Muscle of back (tissue), 11 donors: ENCODE results near the gene PAM. TPM values are rescaled to one million over a fixed set of nuclear protein-coding genes. Genes with fewer than 3 reads are reported as not detected.

Source experiments
- DNase-seq, 3 donors: peaks; one replicate each; pipeline versions ENCODE4 v3.0.0 to v3.0.0-alpha.2; 2013
- polyA plus RNA-seq, 10 donors: library from polyadenylated mRNA; unstranded; fragments of 120-200 nt; gene quantifications; one replicate each; pipeline ENCODE4 v1.2.1, GENCODE V29; 2013; ENCODE audit not compliant: insufficient read length in 10 of 10

PAM gene
- polyA plus RNA-seq, 10 donors, result 110 to 139 (median 120) TPM

DNA sequence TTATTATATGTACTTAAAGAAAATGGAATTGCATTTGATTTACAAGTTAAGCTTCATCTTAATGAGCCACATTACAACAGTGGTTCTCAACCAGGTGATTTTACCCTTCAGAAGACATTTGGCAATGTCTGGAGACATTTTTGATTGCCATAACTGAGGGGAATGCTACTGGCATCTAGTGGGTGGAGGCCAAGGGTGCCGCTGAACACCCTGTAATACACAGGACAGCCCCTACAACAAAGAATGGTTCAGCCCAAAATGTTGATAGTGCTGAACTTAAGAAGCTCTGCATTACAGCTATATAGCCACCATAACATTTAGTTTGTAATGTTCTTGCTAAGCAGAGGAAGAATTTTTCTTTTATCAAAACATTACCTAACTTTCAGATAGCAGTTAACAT lies 103.1 kb downstream of the PAM start:
- DNase-seq, result no peak

DNA sequence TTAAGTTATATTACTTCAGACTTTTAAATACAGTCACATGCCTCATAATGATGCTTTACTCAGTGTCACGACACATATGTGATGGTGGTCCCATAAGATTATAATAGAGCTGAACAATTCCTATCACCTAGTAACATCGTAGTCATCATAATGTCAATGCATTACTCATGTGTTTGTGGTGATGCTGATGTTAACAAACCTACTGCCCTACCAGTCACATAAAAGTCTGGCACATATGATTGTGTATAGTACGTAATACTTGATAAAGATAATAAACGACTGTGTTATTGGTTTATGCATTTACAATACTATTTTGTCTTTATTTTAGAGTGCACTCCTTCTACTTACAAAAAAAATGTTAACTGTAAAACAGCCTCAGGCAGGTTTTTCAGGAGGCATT lies 103.7 kb downstream of the PAM start:
- DNase-seq, result no peak

- DNase-seq, result no peak
These were observed 104.9 kb downstream of the PAM start for GRCh38 chr5:102860035-102860434.

DNA sequence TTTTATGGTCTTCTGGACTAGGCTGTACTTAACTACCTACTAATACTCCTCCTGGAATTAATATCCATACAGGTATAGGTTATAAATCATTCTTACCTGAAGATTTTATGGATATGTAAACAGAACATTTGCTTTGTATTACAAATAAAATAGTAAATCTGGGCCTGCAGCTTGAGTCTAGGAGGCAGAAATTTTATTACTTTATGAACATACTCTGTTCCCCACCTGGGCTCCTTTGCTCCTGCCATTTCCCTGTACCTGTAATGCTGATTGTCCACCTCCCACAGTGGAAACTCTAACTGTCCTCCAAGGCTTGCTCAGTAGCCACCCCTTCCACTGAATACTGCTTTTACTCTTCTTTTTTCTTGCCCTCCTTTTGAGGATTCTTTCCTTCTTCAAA lies 108.0 kb downstream of the PAM start:
- no peak for DNase-seq

GRCh38 chr5:102863764-102864560 lies 108.9 kb downstream of the PAM start:
- no peak for DNase-seq

- no peak for DNase-seq
These were observed 110.0 kb downstream of the PAM start for GRCh38 chr5:102865171-102865509.

DNA sequence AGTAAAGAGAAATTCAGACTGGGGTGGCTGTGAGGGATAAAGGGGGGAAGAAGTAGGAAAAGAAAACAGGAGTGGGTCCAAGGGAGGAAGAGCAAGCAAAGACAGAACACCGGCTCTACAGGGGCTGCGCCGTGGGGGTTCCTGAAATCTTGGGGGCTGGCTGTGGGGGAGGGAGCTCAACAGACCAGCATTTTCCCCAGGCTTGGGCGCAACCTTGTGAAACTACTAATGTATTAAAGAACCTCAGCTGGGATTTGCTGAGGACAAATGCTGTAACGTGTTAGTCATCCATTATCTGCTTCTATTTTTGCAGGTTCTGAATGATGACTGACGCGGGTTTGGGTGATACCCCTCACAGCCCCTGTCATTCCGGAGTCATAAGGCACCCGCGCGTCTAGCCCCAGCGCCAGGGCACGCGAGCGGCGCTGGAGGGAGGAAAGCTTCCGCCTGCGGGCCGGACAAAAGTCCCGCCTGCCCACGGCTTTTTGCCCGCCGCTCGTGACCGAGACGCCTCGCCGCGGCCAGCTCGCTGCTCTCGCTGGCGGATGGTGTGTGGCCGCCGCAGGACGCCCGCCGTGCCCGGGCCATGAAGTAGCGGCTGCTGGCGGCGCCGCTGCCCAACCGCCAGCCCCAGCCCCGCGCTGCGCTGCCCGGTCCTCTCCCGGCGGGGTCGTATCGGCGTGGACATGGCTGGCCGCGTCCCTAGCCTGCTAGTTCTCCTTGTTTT lies 110.6 kb downstream of the PAM start:
- DNase-seq, result peak; percentile 81 to 93 (median 89)

GRCh38 chr5:102866237-102866600 lies 111.1 kb downstream of the PAM start:
- peak; percentile 50 to 92 (median 61) for DNase-seq

DNA sequence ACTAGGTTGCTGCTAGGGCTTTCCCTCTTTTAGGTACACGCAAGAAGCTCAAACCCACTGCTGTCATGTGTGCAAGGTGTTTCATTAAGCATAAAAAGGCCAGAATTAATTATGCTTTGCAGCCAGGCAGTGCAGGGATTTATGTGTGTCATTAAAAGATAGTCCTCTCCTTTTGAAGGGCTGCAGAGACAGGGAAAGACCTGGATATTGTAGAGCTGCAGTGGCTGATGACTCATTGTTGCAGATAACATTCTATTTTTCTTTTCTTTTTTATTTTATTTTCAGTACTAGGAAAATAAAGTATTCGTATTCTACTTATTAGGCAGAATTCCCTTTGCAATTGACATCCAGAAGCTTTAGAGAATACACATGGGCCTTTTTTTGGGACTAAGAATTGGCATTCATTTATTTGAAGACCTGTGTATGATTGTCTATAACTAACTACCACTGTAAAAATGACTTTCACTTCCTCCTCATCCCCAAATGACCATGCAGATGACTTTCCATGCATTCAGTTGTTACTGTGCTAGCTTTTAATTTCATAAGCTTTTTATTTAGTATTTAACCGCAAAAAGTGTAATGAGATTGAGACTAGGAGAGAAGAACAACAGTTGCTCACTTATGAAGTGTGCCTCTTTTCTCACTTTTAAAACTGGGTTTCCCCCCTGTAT lies 113.0 kb downstream of the PAM start:
- DNase-seq, result no peak

GRCh38 chr5:102869230-102869629 lies 114.1 kb downstream of the PAM start:
- no peak for DNase-seq

GRCh38 chr5:102873379-102873932 lies 118.4 kb downstream of the PAM start:
- no peak for DNase-seq

- no peak for DNase-seq
These were observed 118.9 kb downstream of the PAM start for GRCh38 chr5:102874054-102874453.

DNA sequence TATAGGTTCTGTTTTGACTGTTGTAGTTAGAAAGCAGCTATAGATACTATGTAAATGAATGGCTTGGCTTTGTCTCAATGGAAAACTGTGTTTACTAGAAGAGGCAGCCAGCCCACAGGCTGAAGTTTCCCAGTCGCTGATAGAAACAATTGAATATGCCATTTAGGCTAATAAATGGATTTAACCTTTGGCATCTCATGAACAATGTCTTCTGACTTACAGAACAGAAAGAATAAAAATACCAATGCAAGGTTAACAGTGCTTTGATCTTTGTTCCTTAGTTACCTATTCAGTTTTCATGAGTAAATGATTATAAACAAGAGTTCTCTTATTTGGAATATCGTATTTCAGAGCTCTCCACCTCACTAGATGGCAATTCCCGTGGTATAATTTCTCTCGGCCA lies 120.6 kb downstream of the PAM start:
- DNase-seq, result peak in 1 of 3 donors; percentile 62

GRCh38 chr5:102876610-102877009 lies 121.5 kb downstream of the PAM start:
- DNase-seq, result no peak

DNA sequence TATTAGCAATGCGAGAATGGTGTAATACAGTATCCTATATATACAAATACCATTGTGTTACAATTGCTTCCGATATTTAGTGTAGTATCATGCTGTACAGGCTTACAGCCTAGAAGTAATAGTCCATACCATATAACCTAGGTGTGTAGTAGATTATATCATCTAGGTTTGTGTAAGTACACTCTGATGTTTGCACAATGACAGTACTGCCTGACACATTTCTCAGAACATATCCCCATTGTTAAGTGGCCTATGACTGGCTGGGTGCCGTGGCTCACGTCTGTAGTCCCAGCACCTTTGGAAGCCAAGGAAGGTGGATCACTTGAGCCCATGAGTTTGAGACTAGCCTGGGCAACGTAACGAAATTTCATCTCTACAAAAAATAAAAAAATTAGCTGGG lies 124.6 kb downstream of the PAM start:
- DNase-seq, result no peak

DNA sequence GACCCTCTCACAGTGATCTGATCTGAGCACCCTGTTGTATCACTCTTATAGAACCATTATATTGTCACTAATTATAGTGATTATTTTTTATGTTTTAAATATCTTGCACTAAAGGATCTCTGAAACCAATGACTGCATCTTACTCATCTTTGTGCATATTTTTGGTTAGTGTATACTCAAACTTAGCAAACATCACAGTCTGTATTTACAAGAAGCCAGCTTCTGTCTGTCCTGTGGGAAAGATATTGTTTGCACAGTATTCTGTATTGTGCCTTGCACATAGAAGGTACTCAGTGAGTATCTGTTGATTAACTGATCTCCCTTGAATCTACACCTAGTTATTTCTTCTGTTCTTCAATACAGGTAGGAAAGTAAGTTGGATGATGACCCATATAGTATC lies 131.5 kb downstream of the PAM start:
- no peak for DNase-seq

DNA sequence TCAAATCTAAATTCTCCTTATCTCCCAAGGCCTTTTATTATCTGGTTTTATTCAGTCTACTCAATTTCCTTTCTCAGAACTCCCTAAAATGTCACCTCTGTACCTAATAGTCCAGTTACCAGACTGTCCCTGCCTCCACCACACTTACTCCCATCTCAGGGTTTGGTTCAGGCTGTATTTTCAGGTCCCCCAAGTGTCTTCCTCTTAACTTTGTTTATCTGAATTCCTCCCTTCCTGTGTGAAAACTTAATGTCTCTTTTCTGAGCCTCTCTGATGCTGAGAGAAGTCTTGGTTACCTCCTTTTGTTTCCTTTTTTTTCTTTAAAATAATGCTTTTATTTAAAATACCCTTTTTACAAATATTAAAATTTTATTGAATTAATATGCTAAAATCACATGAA lies 133.4 kb downstream of the PAM start:
- DNase-seq, result no peak

DNA sequence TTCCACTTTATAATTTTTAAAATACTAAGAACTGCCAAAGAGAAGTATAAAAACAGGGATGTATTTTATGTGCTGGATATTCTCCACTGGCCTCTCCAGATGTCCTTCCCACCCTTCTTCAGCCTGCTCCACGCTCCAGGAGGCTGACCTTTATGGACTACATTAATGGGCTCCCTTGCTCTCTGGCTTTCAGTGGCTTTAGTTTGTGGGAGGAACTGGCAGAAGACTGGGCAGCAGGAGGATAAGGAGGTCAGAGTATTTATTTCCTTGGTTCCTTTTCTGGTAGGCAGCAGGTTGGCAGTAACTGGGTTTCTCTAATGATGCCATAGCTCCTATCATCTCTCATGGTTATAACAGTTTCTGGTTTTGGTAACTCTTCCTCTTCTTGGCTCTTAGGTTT lies 133.9 kb downstream of the PAM start:
- no peak for DNase-seq

DNA sequence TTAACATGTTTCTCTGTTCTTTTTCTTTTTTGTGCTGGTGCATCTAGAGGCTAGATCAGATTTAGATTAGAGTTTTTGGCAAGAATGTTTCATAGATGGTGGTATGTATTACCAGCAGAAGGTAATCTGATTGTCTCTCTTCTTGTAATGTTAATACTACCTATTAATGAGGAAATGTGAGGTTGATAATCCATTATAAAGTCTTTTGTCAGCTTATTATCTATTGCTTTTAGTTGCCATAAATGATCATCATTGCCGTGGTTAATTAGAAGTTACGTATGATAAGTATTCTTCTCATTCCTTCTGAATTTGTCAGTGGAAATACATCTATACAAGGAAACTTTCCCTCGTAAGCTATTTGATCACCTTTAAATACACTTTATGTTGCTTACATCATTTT lies 135.0 kb downstream of the PAM start:
- no peak for DNase-seq

DNA sequence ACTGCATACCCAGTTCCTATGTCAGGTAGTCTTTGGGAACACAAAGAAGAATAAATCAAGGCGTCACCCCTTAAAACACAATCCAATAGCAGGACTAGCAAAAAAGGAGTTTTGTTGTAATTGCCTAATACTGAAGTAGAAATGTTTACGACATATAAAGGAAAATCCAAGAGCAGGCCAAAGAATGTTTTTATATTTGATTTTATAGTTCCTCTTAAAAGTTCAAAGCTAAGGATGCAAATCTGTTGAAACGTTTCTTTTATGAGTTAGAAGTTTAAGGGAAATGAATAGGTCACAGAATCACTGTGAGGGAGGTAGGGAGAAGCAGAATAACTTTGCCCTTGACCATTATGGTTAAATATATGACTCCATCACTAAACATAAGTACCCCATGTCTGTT lies 136.1 kb downstream of the PAM start:
- no peak for DNase-seq

- DNase-seq, result no peak
These were observed 138.8 kb downstream of the PAM start for GRCh38 chr5:102893942-102894341.

DNA sequence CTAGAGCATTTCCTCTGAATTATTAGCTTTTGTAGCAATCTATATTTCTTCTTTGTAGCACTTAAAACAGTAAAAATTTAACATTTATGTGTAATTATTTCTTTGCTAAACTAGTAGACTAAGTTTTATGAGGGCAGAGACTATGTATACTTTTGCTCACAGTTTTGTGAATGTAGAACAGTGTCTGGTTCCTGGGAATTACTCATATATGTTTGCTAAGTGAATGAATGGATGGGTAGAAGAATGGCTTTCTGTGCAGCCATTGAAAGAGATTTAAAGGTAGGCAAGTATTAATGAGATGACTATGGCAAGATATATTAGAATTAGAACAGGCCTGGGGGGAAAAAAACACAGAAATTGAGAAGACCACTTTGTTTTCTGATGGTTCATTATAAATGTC lies 140.1 kb downstream of the PAM start:
- DNase-seq, result no peak

DNA sequence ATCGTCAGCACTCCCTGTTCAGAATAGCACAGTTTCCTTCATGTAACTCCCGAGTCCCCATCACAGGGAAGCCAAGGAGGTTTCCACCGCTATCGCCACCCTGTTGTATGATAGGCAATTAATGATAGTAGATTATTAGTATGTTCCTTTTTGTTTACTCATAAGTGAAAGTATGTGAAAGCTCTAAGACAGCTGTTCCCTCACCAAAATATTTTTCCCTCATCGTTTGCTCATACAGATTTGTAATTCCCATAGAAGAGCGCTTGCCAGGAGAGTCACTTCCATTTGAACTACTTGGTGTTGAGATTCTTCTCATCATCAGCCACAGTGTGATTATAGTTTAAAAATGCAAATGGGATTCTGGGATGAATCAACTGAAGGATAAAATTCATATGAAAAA lies 140.9 kb downstream of the PAM start:
- no peak for DNase-seq
